ENCODE measurements around the gene XBP1. TPM values are rescaled to one million over a fixed set of nuclear protein-coding genes. Genes with fewer than 3 reads are reported as not detected.

The XBP1 gene
- total and polyA plus RNA-seq, 2 experiments from 2014 or later = 95.1 to 195 TPM

- Mint-ChIP-seq H3K9me3 (no peaks in the 10 kb centered on the region), H3K27ac (0 out of 2 replicates have a peak overlapping the region, but pooled peaks have one; percentile 23), H3K4me1 (peaks cover 4% of the 10 kb centered on the region; the same call in 2 of the 3 replicates), H3K36me3 (ENCODE audit: low read depth) (peaks cover 4% of the 10 kb centered on the region; the same call in 2 of the 3 replicates), H3K4me3 (no peak overlapping the region), H3K27me3 (ENCODE audit: insufficient read depth, low read depth, poor library complexity) (peaks cover 9% of the 10 kb centered on the region)
- no peak for DNase-seq (ENCODE audit: low spot score)
- TF ChIP-seq ZNF331 (CRISPR knock-in tag; IDR thresholded peaks at IDR 0.05; ENCODE audit: low read depth) (no peak), STAT1 (IDR thresholded peaks at IDR 0.05; ENCODE audit: unreplicated experiment) (no peak), ZNF462 (CRISPR knock-in tag; IDR thresholded peaks at IDR 0.05) (no peak), POLR2AphosphoS5 (IDR thresholded peaks at IDR 0.05; ENCODE audit: low read depth) (no peak), REST (IDR thresholded peaks at IDR 0.05; ENCODE audit: unreplicated experiment) (no peak), CTCF (conservative IDR thresholded peaks at IDR 0.05; ENCODE audit: low read depth in 2 of 2) (no peak), EZH2 (IDR thresholded peaks at IDR 0.05; ENCODE audit: low read depth, unreplicated experiment) (no peak), ZNF114 (CRISPR knock-in tag; IDR thresholded peaks at IDR 0.05) (no peak), CREB1 (CRISPR knock-in tag; IDR thresholded peaks at IDR 0.05; ENCODE audit: low read depth) (no peak), NANOG (IDR thresholded peaks at IDR 0.05; ENCODE audit: borderline replicate concordance) (no peak), JUNB (IDR thresholded peaks at IDR 0.05; ENCODE audit: unreplicated experiment) (no peak), EZH2phosphoT487 (IDR thresholded peaks at IDR 0.05; ENCODE audit: unreplicated experiment) (no peak)
- TF ChIP-seq, protein P1, sequence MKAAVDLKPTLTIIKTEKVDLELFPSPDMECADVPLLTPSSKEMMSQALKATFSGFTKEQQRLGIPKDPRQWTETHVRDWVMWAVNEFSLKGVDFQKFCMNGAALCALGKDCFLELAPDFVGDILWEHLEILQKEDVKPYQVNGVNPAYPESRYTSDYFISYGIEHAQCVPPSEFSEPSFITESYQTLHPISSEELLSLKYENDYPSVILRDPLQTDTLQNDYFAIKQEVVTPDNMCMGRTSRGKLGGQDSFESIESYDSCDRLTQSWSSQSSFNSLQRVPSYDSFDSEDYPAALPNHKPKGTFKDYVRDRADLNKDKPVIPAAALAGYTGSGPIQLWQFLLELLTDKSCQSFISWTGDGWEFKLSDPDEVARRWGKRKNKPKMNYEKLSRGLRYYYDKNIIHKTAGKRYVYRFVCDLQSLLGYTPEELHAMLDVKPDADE (IDR thresholded peaks at IDR 0.05) = no peak
- ATAC-seq = no peak
- H3K27ac ChIP-seq (ENCODE audit: low read depth) = no peak overlapping the region; the same call in 1 of the 2 replicates
- no peaks in the 10 kb centered on the region for H3K36me3 ChIP-seq (ENCODE audit: insufficient read depth)
- H3K79me2 ChIP-seq (replicated peaks; ENCODE audit: insufficient read depth) = peaks cover 10% of the 10 kb centered on the region; the same call in 1 of the 2 replicates
- H3K4me1 ChIP-seq (ENCODE audit: insufficient read depth) = no peaks in the 10 kb centered on the region
- 0 out of 2 replicates have a peak, but pooled peaks cover 4% of the 10 kb centered on the region for H3F3A ChIP-seq (replicated peaks; ENCODE audit: low read depth)
- no peaks in the 10 kb centered on the region; the same call in 1 of the 2 replicates for H4K20me1 ChIP-seq (replicated peaks; ENCODE audit: insufficient read depth)
- H3K4me3 ChIP-seq = no peak overlapping the region
- no peak overlapping the region for H3K4me2 ChIP-seq
- H3K9me2 ChIP-seq (ENCODE audit: insufficient read depth) = no peaks in the 10 kb centered on the region
- H2AFZ ChIP-seq = no peak overlapping the region
- H3K27me3 ChIP-seq (ENCODE audit: insufficient read depth) = no peaks in the 10 kb centered on the region
Measured at GRCh38 chr22:28808716-28809355, 8.5 kb upstream of the XBP1 start.
